Measurements from ENCODE around the gene MCCD1.

The MCCD1 gene

DNA sequence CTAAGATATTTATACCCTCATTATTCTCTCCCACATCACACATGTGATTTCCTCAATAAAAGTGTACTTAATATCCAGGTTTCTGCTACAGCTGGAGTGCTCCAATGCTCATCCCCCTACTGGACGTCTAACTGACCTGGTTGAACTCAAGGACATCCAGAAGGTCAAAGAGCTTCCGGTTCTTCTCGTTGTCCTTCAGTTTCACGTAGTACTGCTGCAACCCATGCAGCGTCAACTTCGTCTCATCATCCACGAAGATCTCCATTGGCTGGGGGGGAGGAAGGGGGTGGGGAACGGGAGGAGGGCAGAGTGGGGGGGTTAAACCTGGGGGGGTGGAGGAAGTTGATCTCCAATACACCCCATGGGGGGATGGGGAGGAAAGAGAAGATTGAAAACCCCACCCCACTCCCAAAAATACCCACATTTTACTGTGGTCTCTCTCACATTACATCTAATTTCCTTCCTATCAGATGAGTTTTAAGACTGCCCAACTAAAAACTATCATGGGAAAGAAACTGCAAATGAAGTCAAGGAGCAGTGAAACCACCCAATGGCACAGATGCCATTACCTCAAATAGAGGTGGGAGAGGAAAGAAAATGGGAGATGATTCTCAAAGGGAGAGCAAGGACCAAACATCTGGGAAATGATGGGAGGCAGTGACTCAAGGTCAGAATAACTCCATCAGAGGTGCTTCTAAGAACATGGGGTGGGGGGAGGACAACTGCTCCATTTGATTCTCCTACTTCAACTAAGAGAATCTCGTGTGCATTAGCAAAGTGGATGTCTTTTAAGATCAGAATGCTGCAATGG is 4.1 kb downstream of the MCCD1 start:
- Histone ChIP-seq H2AFZ (ENCODE audit: low read depth, low read length) (no peak overlapping the region), H3K9me3 (ENCODE audit: insufficient read depth, low read length) (no peaks in the 10 kb centered on the region), H3K4me1 (ENCODE audit: low read length) (no peaks in the 10 kb centered on the region), H3K27ac (ENCODE audit: low read length) (no peak overlapping the region), H3K4me2 (ENCODE audit: low read length) (no peak overlapping the region), H3K4me3 (ENCODE audit: low read length) (no peak overlapping the region), H3K9ac (ENCODE audit: low read length) (no peak overlapping the region), H4K20me1 (ENCODE audit: insufficient read depth, low read length) (peaks cover 46% of the 10 kb centered on the region), H3K27me3 (ENCODE audit: low read depth, low read length) (no peaks in the 10 kb centered on the region), H3K36me3 (replicated peaks; ENCODE audit: low read depth, low read length) (peaks cover 46% of the 10 kb centered on the region), H3K79me2 (ENCODE audit: low read length) (peaks cover 32% of the 10 kb centered on the region)
- TF ChIP-seq EZH2phosphoT487 (IDR thresholded peaks at IDR 0.05; ENCODE audit: low read depth) = no peak
- TF ChIP-seq, protein P1, sequence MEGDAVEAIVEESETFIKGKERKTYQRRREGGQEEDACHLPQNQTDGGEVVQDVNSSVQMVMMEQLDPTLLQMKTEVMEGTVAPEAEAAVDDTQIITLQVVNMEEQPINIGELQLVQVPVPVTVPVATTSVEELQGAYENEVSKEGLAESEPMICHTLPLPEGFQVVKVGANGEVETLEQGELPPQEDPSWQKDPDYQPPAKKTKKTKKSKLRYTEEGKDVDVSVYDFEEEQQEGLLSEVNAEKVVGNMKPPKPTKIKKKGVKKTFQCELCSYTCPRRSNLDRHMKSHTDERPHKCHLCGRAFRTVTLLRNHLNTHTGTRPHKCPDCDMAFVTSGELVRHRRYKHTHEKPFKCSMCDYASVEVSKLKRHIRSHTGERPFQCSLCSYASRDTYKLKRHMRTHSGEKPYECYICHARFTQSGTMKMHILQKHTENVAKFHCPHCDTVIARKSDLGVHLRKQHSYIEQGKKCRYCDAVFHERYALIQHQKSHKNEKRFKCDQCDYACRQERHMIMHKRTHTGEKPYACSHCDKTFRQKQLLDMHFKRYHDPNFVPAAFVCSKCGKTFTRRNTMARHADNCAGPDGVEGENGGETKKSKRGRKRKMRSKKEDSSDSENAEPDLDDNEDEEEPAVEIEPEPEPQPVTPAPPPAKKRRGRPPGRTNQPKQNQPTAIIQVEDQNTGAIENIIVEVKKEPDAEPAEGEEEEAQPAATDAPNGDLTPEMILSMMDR (IDR thresholded peaks at IDR 0.05; ENCODE audit: low read depth, low read length) = no peak

DNA sequence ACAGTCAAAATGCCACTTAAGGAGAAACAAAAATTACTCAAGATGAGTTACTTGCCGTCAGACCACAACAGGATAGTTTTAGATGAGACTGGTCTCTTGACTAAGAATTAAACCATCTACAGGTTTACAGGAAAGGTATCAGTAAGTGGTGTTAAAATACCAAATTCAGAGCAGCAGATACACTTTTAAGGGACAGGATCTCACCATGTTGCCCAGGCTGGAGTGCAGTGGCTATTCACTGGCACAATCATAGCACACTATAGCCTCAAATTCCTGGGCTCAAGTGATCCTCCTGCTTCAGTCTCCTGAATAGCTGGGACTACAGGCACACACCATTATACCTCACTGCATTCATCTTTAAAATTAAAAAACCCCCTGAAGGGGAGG is 4.7 kb downstream of the MCCD1 start:
- H3K4me2 ChIP-seq (ENCODE audit: low read length) = no peak overlapping the region
- H3K4me3 ChIP-seq (ENCODE audit: low read length) = no peak overlapping the region
- H3K36me3 ChIP-seq (replicated peaks; ENCODE audit: low read depth, low read length) = peaks cover 47% of the 10 kb centered on the region
- no peak overlapping the region for H2AFZ ChIP-seq (ENCODE audit: low read depth, low read length)
- H3K27ac ChIP-seq (ENCODE audit: low read length) = no peak overlapping the region
- no peak for TF ChIP-seq EZH2phosphoT487 (IDR thresholded peaks at IDR 0.05; ENCODE audit: low read depth)
- TF ChIP-seq, protein P1 (IDR thresholded peaks at IDR 0.05; ENCODE audit: low read depth, low read length) = no peak
- H3K27me3 ChIP-seq (ENCODE audit: low read depth, low read length) = no peaks in the 10 kb centered on the region
- H3K9ac ChIP-seq (ENCODE audit: low read length) = no peak overlapping the region
- no peaks in the 10 kb centered on the region for H3K9me3 ChIP-seq (ENCODE audit: insufficient read depth, low read length)
- H4K20me1 ChIP-seq (ENCODE audit: insufficient read depth, low read length) = peaks cover 49% of the 10 kb centered on the region
- H3K79me2 ChIP-seq (ENCODE audit: low read length) = peaks cover 38% of the 10 kb centered on the region
- H3K4me1 ChIP-seq (ENCODE audit: low read length) = no peaks in the 10 kb centered on the region

DNA sequence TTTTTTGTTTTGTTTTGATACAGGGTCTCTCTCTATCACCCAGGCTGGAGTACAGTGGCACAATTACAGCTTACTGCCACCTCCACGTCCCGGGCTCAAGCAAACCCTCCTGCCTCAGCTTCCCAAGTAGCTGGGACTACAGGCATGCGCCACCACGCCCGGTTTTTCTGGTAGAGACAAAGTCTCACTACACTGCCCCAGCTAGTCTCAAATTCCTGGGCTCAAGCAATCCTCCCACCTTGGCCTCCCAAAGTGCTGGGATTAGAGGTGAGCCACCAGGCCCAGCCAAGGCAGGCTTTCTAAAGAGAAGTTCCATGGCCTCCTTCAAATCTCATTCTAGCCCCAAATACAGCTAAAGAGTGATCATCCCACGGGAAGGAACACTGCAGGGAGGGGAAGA is 5.2 kb downstream of the MCCD1 start:
- no peak overlapping the region for H3K4me3 ChIP-seq (ENCODE audit: low read length)
- H3K36me3 ChIP-seq (replicated peaks; ENCODE audit: low read depth, low read length) = peaks cover 52% of the 10 kb centered on the region
- no peak overlapping the region for H3K4me2 ChIP-seq (ENCODE audit: low read length)
- TF ChIP-seq, protein P1 (IDR thresholded peaks at IDR 0.05; ENCODE audit: low read depth, low read length) = no peak
- no peak for TF ChIP-seq EZH2phosphoT487 (IDR thresholded peaks at IDR 0.05; ENCODE audit: low read depth)
- no peak overlapping the region for H2AFZ ChIP-seq (ENCODE audit: low read depth, low read length)
- no peak overlapping the region for H3K27ac ChIP-seq (ENCODE audit: low read length)
- peaks cover 54% of the 10 kb centered on the region for H4K20me1 ChIP-seq (ENCODE audit: insufficient read depth, low read length)
- no peaks in the 10 kb centered on the region for H3K27me3 ChIP-seq (ENCODE audit: low read depth, low read length)
- peaks cover 1% of the 10 kb centered on the region for H3K4me1 ChIP-seq (ENCODE audit: low read length)
- H3K9ac ChIP-seq (ENCODE audit: low read length) = no peak overlapping the region
- no peaks in the 10 kb centered on the region for H3K9me3 ChIP-seq (ENCODE audit: insufficient read depth, low read length)
- peaks cover 43% of the 10 kb centered on the region for H3K79me2 ChIP-seq (ENCODE audit: low read length)

DNA sequence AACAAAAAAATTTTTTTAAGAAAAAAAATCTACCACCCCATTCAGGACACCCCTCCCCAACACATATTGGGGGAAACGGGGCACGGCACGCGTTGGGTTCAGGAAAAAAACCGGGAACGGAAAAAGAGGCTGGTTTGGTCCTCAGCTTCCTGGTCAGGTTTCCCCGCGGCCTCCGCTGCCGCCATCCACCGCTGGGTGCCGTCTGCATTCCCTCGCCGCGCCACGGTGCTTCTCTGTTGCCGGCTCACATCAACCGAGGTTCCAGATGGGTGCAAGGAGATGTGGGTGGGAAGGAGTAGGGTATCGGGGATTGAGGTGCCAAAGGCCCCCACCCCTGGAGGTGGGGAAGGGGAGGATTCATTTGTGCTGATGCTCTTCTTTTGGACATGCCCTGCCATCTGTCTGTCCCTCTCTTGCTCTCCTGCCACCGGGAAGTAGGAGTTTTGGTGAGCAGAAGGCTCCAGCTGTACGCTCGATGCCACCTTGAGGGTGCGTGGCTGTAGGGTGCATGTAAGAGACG is 5.8 kb downstream of the MCCD1 start:
- Histone ChIP-seq H3K27me3 (ENCODE audit: low read depth, low read length) (no peaks in the 10 kb centered on the region), H3K79me2 (ENCODE audit: low read length) (peaks cover 49% of the 10 kb centered on the region), H3K27ac (ENCODE audit: low read length) (no peak overlapping the region), H3K9ac (ENCODE audit: low read length) (no peak overlapping the region), H3K4me2 (ENCODE audit: low read length) (no peak overlapping the region), H3K4me3 (ENCODE audit: low read length) (no peak overlapping the region), H4K20me1 (ENCODE audit: insufficient read depth, low read length) (peaks cover 57% of the 10 kb centered on the region), H3K4me1 (ENCODE audit: low read length) (peaks cover 7% of the 10 kb centered on the region), H2AFZ (ENCODE audit: low read depth, low read length) (no peak overlapping the region), H3K9me3 (ENCODE audit: insufficient read depth, low read length) (no peaks in the 10 kb centered on the region), H3K36me3 (replicated peaks; ENCODE audit: low read depth, low read length) (peaks cover 58% of the 10 kb centered on the region)
- TF ChIP-seq, protein P1 (IDR thresholded peaks at IDR 0.05; ENCODE audit: low read depth, low read length) = no peak
- TF ChIP-seq EZH2phosphoT487 (IDR thresholded peaks at IDR 0.05; ENCODE audit: low read depth) = no peak
